Measurements from ENCODE around the gene SCRT2.

SCRT2 gene

DNA sequence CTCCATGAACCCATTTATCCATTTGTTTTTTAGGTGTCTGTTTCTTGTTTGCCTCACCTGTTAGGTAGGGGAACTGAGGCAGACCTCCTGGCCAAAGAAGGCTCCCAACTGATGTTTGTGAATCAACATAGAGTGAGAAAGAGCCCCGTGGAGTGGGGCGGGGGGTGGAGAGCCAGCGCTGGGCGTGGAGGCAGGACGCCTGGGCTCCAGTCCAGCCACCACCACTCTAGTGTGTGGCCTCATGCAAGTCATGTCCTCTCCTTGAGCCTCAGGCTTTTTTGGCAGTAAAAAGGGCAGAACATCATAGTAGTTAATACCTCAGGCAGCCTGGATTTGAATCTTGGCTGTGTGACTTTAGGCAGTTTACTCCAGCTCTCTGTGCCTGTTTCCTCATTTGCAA, 42.2 kb upstream of the SCRT2 start:
- DNase-seq (ENCODE audit: low read depth in 2 of 2): no peak
- TF ChIP-seq, protein P1, sequence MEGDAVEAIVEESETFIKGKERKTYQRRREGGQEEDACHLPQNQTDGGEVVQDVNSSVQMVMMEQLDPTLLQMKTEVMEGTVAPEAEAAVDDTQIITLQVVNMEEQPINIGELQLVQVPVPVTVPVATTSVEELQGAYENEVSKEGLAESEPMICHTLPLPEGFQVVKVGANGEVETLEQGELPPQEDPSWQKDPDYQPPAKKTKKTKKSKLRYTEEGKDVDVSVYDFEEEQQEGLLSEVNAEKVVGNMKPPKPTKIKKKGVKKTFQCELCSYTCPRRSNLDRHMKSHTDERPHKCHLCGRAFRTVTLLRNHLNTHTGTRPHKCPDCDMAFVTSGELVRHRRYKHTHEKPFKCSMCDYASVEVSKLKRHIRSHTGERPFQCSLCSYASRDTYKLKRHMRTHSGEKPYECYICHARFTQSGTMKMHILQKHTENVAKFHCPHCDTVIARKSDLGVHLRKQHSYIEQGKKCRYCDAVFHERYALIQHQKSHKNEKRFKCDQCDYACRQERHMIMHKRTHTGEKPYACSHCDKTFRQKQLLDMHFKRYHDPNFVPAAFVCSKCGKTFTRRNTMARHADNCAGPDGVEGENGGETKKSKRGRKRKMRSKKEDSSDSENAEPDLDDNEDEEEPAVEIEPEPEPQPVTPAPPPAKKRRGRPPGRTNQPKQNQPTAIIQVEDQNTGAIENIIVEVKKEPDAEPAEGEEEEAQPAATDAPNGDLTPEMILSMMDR (IDR thresholded peaks at IDR 0.05; ENCODE audit: low read depth, low read length): no peak
- H3K4me3 ChIP-seq (replicated peaks in 1 of 2; ENCODE audit: low read depth in 2 of 2, low read length in 2 of 2): no peak overlapping the region

DNA sequence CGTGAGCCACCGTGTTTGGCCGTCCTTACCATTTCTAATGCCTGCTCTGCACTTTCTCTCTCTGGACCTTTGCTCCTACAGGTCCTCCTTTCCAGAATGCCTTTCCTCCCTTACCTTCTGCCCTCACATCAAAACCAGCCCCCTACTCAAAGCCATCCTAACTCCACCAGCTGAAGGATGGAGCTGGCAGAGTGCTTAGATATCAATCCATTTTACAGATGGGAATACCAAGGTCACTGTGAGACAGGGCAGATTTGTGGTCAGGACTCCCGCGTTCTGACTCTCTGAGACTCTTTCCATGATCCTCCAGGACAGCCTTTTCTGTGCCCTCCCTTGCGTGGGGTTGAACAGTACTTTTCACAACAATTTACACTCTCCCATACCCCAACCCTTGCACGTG, 41.7 kb upstream of the SCRT2 start:
- H3K4me3 ChIP-seq (replicated peaks in 1 of 2; ENCODE audit: low read depth in 2 of 2, low read length in 2 of 2): no peak overlapping the region
- DNase-seq (ENCODE audit: low read depth in 2 of 2): no peak
- TF ChIP-seq, protein P1 (IDR thresholded peaks at IDR 0.05; ENCODE audit: low read depth, low read length): no peak

DNA sequence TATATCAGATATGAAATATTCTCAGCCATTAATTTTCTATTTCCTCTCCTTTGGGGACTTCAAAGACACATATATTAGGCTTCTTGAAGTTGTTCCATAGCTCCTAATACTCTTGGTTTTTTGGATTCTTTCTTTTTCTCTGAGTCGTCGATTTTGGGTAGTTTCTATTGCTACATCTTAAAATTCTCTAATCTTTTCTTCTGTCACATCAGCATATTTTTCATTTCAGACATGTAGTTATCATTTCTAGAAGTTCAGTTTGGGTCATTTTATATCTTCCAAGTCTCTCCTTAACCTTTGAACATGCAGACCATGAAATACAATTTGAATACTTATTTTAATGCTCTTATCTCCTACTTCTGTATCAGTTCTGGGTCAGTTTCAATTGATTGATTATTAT, 38.9 kb upstream of the SCRT2 start:
- TF ChIP-seq, protein P1 (IDR thresholded peaks at IDR 0.05; ENCODE audit: low read depth, low read length): no peak
- H3K4me3 ChIP-seq (replicated peaks in 1 of 2; ENCODE audit: low read depth in 2 of 2, low read length in 2 of 2): no peak overlapping the region
- no peak for DNase-seq (ENCODE audit: low read depth in 2 of 2)

- DNase-seq (ENCODE audit: low read depth in 2 of 2): no peak
- no peak overlapping the region for H3K4me3 ChIP-seq (replicated peaks in 1 of 2; ENCODE audit: low read depth in 2 of 2, low read length in 2 of 2)
- TF ChIP-seq, protein P1 (IDR thresholded peaks at IDR 0.05; ENCODE audit: low read depth, low read length): no peak
Observed at GRCh38 chr20:711576-711975, 36.0 kb upstream of the SCRT2 start.

DNA sequence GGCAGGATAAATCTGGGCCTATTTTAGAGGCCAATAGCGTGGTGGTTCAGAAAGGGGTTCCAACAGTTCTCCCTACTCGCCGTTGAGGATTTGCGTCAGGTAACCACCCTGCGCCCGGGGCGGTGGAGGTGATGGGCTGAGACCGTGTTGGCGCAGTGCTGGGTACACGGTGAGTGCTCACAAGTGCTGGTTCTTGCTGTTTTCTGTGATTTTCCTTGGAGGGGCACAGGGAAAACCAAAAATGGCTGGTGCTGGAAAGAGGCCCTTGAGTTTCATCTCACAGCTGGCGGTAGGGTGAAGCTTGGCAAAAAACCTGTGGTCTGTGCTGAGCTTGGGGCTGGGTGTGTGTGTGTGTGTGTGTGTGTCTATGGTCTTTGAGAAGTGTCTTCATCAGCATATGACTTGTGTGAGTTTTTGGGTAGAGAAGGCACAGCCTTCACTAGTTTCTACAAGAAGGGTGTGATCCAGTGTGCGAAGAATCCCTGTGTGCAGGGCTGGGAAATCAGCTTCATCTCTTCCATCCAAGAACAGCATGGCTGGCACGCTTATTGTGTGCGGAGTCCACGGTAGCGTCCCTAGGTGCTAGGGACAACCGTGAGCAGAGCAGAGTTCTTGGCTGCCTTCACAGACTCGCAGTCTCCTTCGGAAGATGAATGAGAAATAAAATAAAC, 35.3 kb upstream of the SCRT2 start:
- DNase-seq (ENCODE audit: low read depth in 2 of 2): no peak

GRCh38 chr20:709991-710779, 34.6 kb upstream of the SCRT2 start:
- no peak overlapping the region for H3K4me3 ChIP-seq (replicated peaks in 1 of 2; ENCODE audit: low read depth in 2 of 2, low read length in 2 of 2)
- TF ChIP-seq, protein P1 (IDR thresholded peaks at IDR 0.05; ENCODE audit: low read depth, low read length): no peak

More for the DNA sequence above, 35.3 kb upstream of the SCRT2 start:
- TF ChIP-seq, protein P1 (IDR thresholded peaks at IDR 0.05; ENCODE audit: low read depth, low read length): no peak
- H3K4me3 ChIP-seq (replicated peaks in 1 of 2; ENCODE audit: low read depth in 2 of 2, low read length in 2 of 2): no peak overlapping the region

More at GRCh38 chr20:709991-710779, 34.6 kb upstream of the SCRT2 start:
- no peak for DNase-seq (ENCODE audit: low read depth in 2 of 2)
